Keratinocyte (primary cell): ENCODE measurements around the gene MCOLN3. TPM values are rescaled to one million over a fixed set of nuclear protein-coding genes. Genes with fewer than 3 reads are reported as not detected.

Source experiments
- DNase-seq: peaks from one replicate; pipeline ENCODE4 v3.0.0-alpha.2; 2011; ENCODE audit warnings: low read depth, missing footprints, low spot score
- FAIRE-seq: peaks from 2 replicates; lab custom pipeline; 2011; peaks lifted over from hg19 to GRCh38; lab: Jason Lieb, UNC
- H2AFZ ChIP-seq: 2 replicates; pipeline ENCODE4 v1.6.0; 2012; ENCODE audit warnings: low read length, control low read depth, inconsistent platforms; ENCODE audit not compliant: control insufficient read depth
- H3K27ac ChIP-seq: 2 replicates; pipeline ENCODE4 v1.5.1; 2011; ENCODE audit warnings: low read length; ENCODE audit not compliant: control insufficient read depth, insufficient read depth
- H3K27me3 ChIP-seq: 3 replicates; pipeline ENCODE4 v1.6.0; 2011; ENCODE audit warnings: low read length; ENCODE audit not compliant: control insufficient read depth, insufficient read depth; ENCODE audit errors: extremely low read depth
- H3K36me3 ChIP-seq, 2 experiments: 2 replicates in 1 of 2; 3 replicates in 1 of 2; pipeline ENCODE4 v1.5.1; 2011; ENCODE audit warnings: low read length in 2 of 2, mild to moderate bottlenecking in 1 of 2; ENCODE audit not compliant: control insufficient read depth in 2 of 2, insufficient read depth in 2 of 2; ENCODE audit errors: extremely low read depth in 1 of 2
- H3K4me1 ChIP-seq: 3 replicates; pipeline ENCODE4 v1.5.1; 2011; ENCODE audit warnings: low read length; ENCODE audit not compliant: control insufficient read depth, insufficient read depth; ENCODE audit errors: extremely low read depth
- H3K4me2 ChIP-seq: 3 replicates; pipeline ENCODE4 v1.6.0; 2011; ENCODE audit warnings: low read depth, low read length; ENCODE audit not compliant: control insufficient read depth, insufficient read depth; ENCODE audit errors: extremely low read depth
- H3K4me3 ChIP-seq, 3 experiments: fragments of 200-600 bp in 1 of 3; sonication (generic) in 1 of 3; 2 replicates in 2 of 3; 3 replicates in 1 of 3; pipeline ENCODE4 v1.5.1; 2011 to 2016; ENCODE audit warnings: low read length in 3 of 3, mild to moderate bottlenecking in 3 of 3, control low read depth in 2 of 3, inconsistent platforms in 1 of 3, low read depth in 1 of 3, mixed read lengths in 1 of 3, mixed run types in 1 of 3, moderate library complexity in 1 of 3; ENCODE audit not compliant: control insufficient read depth in 2 of 3, insufficient read depth in 2 of 3; ENCODE audit errors: extremely low read depth in 1 of 3
- H3K79me2 ChIP-seq: 2 replicates; pipeline ENCODE4 v1.6.0; 2012; ENCODE audit warnings: low read length; ENCODE audit not compliant: control insufficient read depth, insufficient read depth
- H3K9ac ChIP-seq: 3 replicates; pipeline ENCODE4 v1.6.0; 2011; ENCODE audit warnings: low read length; ENCODE audit not compliant: control insufficient read depth, insufficient read depth; ENCODE audit errors: extremely low read depth
- H3K9me1 ChIP-seq: 3 replicates; pipeline ENCODE4 v1.6.0; 2011; ENCODE audit warnings: low read length; ENCODE audit not compliant: control insufficient read depth, insufficient read depth; ENCODE audit errors: extremely low read depth
- H3K9me3 ChIP-seq: 2 replicates; pipeline ENCODE4 v1.5.1; 2012; ENCODE audit warnings: low read depth, low read length; ENCODE audit not compliant: control insufficient read depth
- H4K20me1 ChIP-seq: 3 replicates; pipeline ENCODE4 v1.6.0; 2011; ENCODE audit warnings: low read length; ENCODE audit not compliant: control insufficient read depth, insufficient read depth; ENCODE audit errors: extremely low read depth
- EZH2 ChIP-seq: IDR thresholded peaks from one replicate; pipeline ENCODE4 v1.6.1; 2012; ENCODE audit warnings: inconsistent platforms, mild to moderate bottlenecking, low read length, moderate library complexity
- dilution Hi-C: fragments of 300-500 bp; cut with MboI; formaldehyde crosslinking; loops from one replicate; pipeline ENCODE4 v1.7.0; 2020; ENCODE audit warnings: low sequenced_read_pairs; ENCODE audit not compliant: extremely low pct_ligation_motif_present
- polyA plus RNA-seq, 5 experiments: library from polyadenylated mRNA; depleted of rRNA in 3 of 5; stranded (reverse) in 3 of 5; stranded (forward) in 1 of 5; unstranded in 1 of 5; fragments of >200 nt; gene quantifications; 1 replicate in 1 of 5; 2 replicates in 3 of 5; 3 replicates in 1 of 5; pipeline versions ENCODE4 v1.2.1 to v1.2.3, GENCODE V29; 2011 to 2012; ENCODE audit warnings: missing spikeins in 2 of 5, low read depth in 1 of 5, low replicate concordance in 1 of 5
- TF ChIP-seq, protein P1 (sequence below), 3 experiments: IDR thresholded peaks in 1 of 3; conservative IDR thresholded peaks in 1 of 3; optimal IDR thresholded peaks in 1 of 3; 2 replicates in 2 of 3; 3 replicates in 1 of 3; pipeline versions ENCODE3 to v1.5.1; 2011; ENCODE audit warnings: low read length in 3 of 3, mild to moderate bottlenecking in 3 of 3, moderate library complexity in 2 of 3, control low read depth in 1 of 3, inconsistent platforms in 1 of 3; ENCODE audit not compliant: insufficient read depth in 2 of 3; ENCODE audit errors: extremely low read depth in 1 of 3

Gene MCOLN3
- polyA plus RNA-seq, 1 donor (not counting 4 experiments of a cell fraction or from before 2014, with no cell fraction given) = 15.4 TPM

DNA sequence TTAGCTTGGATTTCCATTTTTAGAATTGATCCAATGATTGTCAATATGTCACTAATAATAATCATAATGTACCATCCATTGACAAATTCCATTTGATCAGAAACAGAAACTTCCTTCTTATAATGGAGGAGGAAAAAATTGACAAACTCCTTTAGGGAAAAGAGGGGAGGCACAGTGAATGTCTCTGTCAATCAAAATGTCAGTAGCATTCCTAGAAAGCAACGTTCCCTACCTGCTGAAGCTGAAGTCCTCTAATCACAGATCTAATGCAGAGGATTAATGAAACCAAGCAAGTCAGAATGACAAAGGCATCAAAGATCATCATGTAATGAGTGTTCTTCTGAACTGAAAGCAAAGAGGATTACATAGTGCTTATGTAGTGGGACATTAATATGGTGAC, 22.4 kb downstream of the MCOLN3 start:
- H3K27me3 ChIP-seq = no peaks in the 10 kb centered on the region
- no peak overlapping the region for H3K4me2 ChIP-seq
- dilution Hi-C loops = no loop called here
- no peak overlapping the region for H2AFZ ChIP-seq
- no peak overlapping the region for H3K9ac ChIP-seq
- no peaks in the 10 kb centered on the region for H3K9me3 ChIP-seq
- no peak for DNase-seq
- FAIRE-seq = no peak
- H3K4me1 ChIP-seq = no peaks in the 10 kb centered on the region
- no peaks in the 10 kb centered on the region for H3K9me1 ChIP-seq
- H3K36me3 ChIP-seq = no peaks in the 10 kb centered on the region
- no peaks in the 10 kb centered on the region for H3K79me2 ChIP-seq
- no peaks in the 10 kb centered on the region for H4K20me1 ChIP-seq
- TF ChIP-seq, protein P1, sequence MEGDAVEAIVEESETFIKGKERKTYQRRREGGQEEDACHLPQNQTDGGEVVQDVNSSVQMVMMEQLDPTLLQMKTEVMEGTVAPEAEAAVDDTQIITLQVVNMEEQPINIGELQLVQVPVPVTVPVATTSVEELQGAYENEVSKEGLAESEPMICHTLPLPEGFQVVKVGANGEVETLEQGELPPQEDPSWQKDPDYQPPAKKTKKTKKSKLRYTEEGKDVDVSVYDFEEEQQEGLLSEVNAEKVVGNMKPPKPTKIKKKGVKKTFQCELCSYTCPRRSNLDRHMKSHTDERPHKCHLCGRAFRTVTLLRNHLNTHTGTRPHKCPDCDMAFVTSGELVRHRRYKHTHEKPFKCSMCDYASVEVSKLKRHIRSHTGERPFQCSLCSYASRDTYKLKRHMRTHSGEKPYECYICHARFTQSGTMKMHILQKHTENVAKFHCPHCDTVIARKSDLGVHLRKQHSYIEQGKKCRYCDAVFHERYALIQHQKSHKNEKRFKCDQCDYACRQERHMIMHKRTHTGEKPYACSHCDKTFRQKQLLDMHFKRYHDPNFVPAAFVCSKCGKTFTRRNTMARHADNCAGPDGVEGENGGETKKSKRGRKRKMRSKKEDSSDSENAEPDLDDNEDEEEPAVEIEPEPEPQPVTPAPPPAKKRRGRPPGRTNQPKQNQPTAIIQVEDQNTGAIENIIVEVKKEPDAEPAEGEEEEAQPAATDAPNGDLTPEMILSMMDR (optimal IDR thresholded peaks at IDR 0.05 in 1 of 3, IDR thresholded peaks at IDR 0.05 in 1 of 3, conservative IDR thresholded peaks at IDR 0.05 in 1 of 3; ENCODE audit: extremely low read depth in 1 of 3, insufficient read depth in 2 of 3, low read length in 3 of 3) = no peak
- TF ChIP-seq EZH2 = no peak
- no peak overlapping the region for H3K27ac ChIP-seq
- no peak overlapping the region for H3K4me3 ChIP-seq

GRCh38 chr1:85024736-85025135, 23.6 kb downstream of the MCOLN3 start:
- TF ChIP-seq, protein P1 (optimal IDR thresholded peaks at IDR 0.05 in 1 of 3, IDR thresholded peaks at IDR 0.05 in 1 of 3, conservative IDR thresholded peaks at IDR 0.05 in 1 of 3; ENCODE audit: extremely low read depth in 1 of 3, insufficient read depth in 2 of 3, low read length in 3 of 3) = peak in 1 of 3 experiments; percentile 18
- TF ChIP-seq EZH2 = no peak

More at GRCh38 chr1:85024736-85025135, 23.6 kb downstream of the MCOLN3 start:
- H3K36me3 ChIP-seq = no peaks in the 10 kb centered on the region
- no peak overlapping the region for H3K4me2 ChIP-seq
- H3K9me3 ChIP-seq = no peaks in the 10 kb centered on the region
- H2AFZ ChIP-seq = no peak overlapping the region
- no peaks in the 10 kb centered on the region for H3K27me3 ChIP-seq
- no peaks in the 10 kb centered on the region for H3K4me1 ChIP-seq
- H3K79me2 ChIP-seq = no peaks in the 10 kb centered on the region
- dilution Hi-C loops = no loop called here
- DNase-seq (no peak), FAIRE-seq (no peak)
- H4K20me1 ChIP-seq = no peaks in the 10 kb centered on the region
- H3K9ac ChIP-seq = no peak overlapping the region
- H3K9me1 ChIP-seq = no peaks in the 10 kb centered on the region
- H3K27ac ChIP-seq = no peak overlapping the region
- no peak overlapping the region for H3K4me3 ChIP-seq
